ENCODE data around the gene MYORG. TPM values are rescaled to one million over a fixed set of nuclear protein-coding genes. Genes with fewer than 3 reads are reported as not detected.

The MYORG gene
- total and polyA plus RNA-seq, 10 of the 15 experiments (the other 5 are each of a cell fraction or from before 2014, with no cell fraction given), result 0.05 to 0.36 (median 0.10) TPM; not detected in 1

DNA sequence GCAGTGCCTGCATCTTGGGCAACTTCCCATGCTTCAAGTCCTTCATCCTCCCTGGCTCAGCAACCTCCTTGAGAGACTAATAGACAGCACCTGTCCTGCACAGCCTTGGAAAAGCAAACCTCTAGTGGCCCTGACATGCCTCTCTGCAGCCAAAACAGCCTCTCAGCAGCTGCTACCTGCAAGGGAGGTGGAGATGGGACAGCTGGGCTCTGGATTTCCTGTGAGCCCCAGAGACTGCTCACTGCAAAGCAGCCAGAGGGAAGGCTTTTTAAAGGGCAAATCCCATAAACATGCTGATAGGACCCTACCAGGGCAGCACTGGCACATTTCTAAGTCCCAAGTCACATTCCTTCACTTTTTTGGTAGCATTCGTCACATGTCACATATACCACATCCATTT is 31.5 kb upstream of the MYORG start (continued):
- no peak for TF ChIP-seq REST (IDR thresholded peaks at IDR 0.05; ENCODE audit: low read depth, low read length)
- no peak for TF ChIP-seq LARP7 (IDR thresholded peaks at IDR 0.05)
- no peak for TF ChIP-seq MTA2 (IDR thresholded peaks at IDR 0.05; ENCODE audit: low read depth)
- TF ChIP-seq ASH2L (IDR thresholded peaks at IDR 0.05; ENCODE audit: borderline replicate concordance, low read depth), result no peak
- no peak for TF ChIP-seq EGR1 (IDR thresholded peaks at IDR 0.05; ENCODE audit: borderline replicate concordance in 1 of 2, low read depth in 2 of 2, low read length in 2 of 2)

GRCh38 chr9:34406219-34406618 is 29.5 kb upstream of the MYORG start:
- BruUV-seq (replicated peaks), result no TSS peak
- intact Hi-C loops (cut with micrococcal nuclease; ENCODE audit: unreplicated experiment), result no loop called here
- Histone ChIP-seq H3K4me2 (ENCODE audit: control insufficient read depth, insufficient read depth) (no peak overlapping the region), H3K4me1 (ENCODE audit: control insufficient read depth, insufficient read depth, low read length) (no peaks in the 10 kb centered on the region), H3K36me3 (ENCODE audit: control insufficient read depth in 2 of 2, insufficient read depth in 2 of 2, low read length in 1 of 2) (no peaks in the 10 kb centered on the region), H3K4me3 (no peak overlapping the region), H2AFZ (ENCODE audit: control insufficient read depth, low read depth, low read length) (no peak overlapping the region), H4K20me1 (ENCODE audit: control insufficient read depth, insufficient read depth) (no peaks in the 10 kb centered on the region), H3K27ac (ENCODE audit: control insufficient read depth, insufficient read depth) (no peak overlapping the region), H3K79me2 (ENCODE audit: control insufficient read depth, insufficient read depth, low read length) (no peaks in the 10 kb centered on the region), H3K9me3 (replicated peaks; ENCODE audit: control insufficient read depth, insufficient read depth, low read length) (no peaks in the 10 kb centered on the region), H3K27me3 (replicated peaks in 1 of 2; ENCODE audit: control insufficient read depth in 2 of 2, insufficient read depth in 2 of 2, low read length in 1 of 2) (peaks cover 2 to 3% of the 10 kb centered on the region in 2 experiments; a peak in 3 of 4 replicates), H3K9ac (ENCODE audit: control insufficient read depth, insufficient read depth, low read length) (no peak overlapping the region)
- DNase-seq (ENCODE audit: low read depth, low spot score) (no peak), FAIRE-seq (no peak), ATAC-seq (no peak)
- WGBS (ENCODE audit: insufficient coverage, insufficient replicate concordance, low lambda C conversion rate, missing lambda C conversion rate), result 4% methylated on average over 1 of the region's 1 CpG
- POLR2A ChIA-PET, result no interaction called here
- CTCF ChIA-PET, result interaction anchor here (3.3 kb wide), 1 partner anchor 186 kb away, joined by 32 read pairs; no protein-coding TSS in a partner anchor
- RAD21 ChIA-PET (ENCODE audit: unreplicated experiment), result no interaction called here
- SMC1A ChIA-PET (ENCODE audit: uncharacterized antibody, unreplicated experiment), result no interaction called here
- in situ Hi-C loops (cut with MboI), result no loop called here
- TF ChIP-seq BCL11A (IDR thresholded peaks at IDR 0.05; ENCODE audit: low read depth, low read length) (no peak), MXI1 (IDR thresholded peaks at IDR 0.05; ENCODE audit: low read depth, low read length) (no peak), SMAD5 (IDR thresholded peaks at IDR 0.05; ENCODE audit: low read depth) (no peak), ZNF217 (IDR thresholded peaks at IDR 0.05) (no peak), CTCF (IDR thresholded peaks at IDR 0.05 in 2 of 3, conservative IDR thresholded peaks at IDR 0.05 in 1 of 3; ENCODE audit: control insufficient read depth in 2 of 3, extremely low read depth in 1 of 3, insufficient read depth in 1 of 3, low read depth in 3 of 3, low read length in 3 of 3) (no peak), NR2C2 (IDR thresholded peaks at IDR 0.05; ENCODE audit: borderline replicate concordance, control insufficient read depth, insufficient read length, low read depth) (no peak), PML (IDR thresholded peaks at IDR 0.05; ENCODE audit: low read length) (no peak), BHLHE40 (IDR thresholded peaks at IDR 0.05; ENCODE audit: borderline replicate concordance in 1 of 2, low read depth in 2 of 2, low read length in 1 of 2) (no peak)
- TF ChIP-seq, protein P1, sequence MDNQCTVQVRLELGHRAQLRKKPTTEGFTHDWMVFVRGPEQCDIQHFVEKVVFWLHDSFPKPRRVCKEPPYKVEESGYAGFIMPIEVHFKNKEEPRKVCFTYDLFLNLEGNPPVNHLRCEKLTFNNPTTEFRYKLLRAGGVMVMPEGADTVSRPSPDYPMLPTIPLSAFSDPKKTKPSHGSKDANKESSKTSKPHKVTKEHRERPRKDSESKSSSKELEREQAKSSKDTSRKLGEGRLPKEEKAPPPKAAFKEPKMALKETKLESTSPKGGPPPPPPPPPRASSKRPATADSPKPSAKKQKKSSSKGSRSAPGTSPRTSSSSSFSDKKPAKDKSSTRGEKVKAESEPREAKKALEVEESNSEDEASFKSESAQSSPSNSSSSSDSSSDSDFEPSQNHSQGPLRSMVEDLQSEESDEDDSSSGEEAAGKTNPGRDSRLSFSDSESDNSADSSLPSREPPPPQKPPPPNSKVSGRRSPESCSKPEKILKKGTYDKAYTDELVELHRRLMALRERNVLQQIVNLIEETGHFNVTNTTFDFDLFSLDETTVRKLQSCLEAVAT (IDR thresholded peaks at IDR 0.05), result no peak

All from GM12878 (cell line).